Embryonic facial prominence (tissue), 1 donor: ENCODE data around the gene LRRC17.

ENCODE experiments used
- DNase-seq: peaks from one replicate; pipeline ENCODE4 v3.0.0-alpha.2; 2016; ENCODE audit errors: extremely low spot score

The LRRC17 gene

GRCh38 chr7:102912742-102913141 is at the start of gene LRRC17:
LRRC17 (plus strand) TSS chr7:102913000; CDS start chr7:102933914, 20,914 bp downstream.
- peak; percentile 81 for DNase-seq

DNA sequence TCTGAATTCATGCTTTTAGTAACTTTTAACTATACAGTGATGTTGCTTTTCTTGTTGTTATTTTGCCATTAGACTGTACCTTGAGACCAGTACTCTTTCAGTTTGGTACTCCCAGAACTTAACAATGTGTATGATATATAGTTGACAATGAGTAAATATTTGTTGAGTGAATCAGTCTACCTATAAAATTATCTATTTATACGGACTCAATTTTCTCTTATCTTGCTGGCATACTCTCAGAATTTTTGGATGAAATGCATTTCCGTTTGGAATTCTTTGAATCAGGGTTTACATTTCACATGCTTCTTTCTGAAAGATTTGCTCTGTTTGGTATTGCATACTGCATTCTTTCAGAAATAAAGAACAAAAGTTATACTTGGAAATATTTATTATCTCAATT is 47.8 kb upstream of the LRRC17 start:
- DNase-seq, result no peak

DNA sequence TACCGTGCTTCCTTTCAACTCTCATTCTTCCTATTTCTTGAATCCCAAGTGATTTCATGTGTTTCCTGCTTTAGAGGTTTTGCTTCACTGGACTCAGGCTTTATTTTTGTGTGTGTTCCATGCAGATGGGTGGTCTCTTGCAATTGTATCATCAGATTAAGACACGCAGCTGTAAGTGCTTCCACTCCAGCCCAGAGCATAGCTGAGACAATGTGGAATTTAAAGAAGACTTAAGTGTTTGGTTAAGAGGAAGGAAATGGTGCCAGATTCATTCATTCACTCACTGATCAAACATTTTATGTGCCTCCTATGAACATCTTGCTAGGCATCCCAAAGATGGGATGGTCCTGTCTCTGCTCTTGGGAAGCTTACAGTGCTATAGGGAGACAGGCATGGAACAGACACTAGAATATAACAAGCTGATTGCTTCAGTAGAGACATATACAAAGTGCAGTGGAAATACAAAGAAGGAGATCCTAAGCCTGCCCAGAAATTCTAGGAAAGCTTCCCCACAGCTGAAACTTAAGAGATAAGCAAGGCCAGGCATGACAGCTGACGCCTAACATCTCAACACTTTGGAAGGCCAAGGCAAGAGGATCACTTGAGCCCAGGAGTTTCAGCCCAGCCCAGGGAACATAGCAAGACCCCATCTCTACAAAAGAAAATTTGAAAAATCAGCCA is 46.1 kb upstream of the LRRC17 start:
- no peak for DNase-seq

DNA sequence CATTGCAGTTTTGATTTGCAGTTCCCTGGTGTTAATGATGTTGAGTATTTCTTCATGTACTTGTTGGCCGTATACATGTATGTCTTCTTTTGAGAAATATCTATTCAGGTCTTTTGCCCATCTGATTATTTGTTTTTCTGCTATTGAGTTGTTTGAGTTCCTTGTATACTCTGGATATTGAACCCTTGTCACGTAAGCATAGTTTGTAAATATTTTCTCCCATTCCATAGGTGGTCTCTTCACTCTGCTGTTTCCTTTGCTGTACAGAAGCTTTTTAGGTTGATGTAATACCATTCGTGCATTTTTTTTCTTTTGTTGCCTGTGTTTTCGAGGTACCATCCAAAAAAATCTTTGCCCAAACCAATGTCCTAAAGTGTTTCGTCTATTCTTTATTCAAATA is 43.6 kb upstream of the LRRC17 start:
- DNase-seq, result no peak

GRCh38 chr7:102872460-102872859 is 40.3 kb upstream of the LRRC17 start:
- DNase-seq, result no peak

GRCh38 chr7:102873470-102874165 is 39.2 kb upstream of the LRRC17 start:
- no peak for DNase-seq

DNA sequence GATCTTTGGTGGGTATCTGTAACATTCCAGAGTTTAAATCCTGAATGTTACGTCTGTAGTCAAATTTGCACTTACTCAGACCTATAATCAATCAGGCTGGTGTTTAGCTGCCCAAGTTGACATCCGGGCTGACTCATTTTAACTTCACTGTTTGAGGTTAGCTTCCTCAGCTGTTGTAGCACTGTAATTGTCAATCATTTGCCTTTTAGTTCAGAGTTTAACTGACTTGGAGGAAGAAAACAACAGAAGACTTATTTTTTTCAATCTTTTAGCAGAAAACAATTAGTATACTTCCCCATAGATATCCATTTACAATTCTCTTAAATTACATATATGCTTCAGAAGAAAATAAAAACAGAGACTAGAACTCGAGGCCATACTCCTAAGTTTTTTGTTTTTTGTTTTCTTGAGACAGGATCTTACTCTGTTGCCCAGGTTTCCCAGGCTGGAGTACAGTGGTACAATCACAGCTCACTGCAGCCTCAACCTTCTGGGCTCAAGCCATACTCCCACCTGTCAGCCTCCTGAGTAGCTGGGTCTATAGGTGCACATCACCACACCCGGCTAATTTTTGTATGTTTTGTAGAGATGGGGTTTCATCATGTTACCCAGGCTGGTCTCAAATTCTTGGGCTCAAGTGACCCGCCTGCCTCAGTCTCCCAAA is 38.5 kb upstream of the LRRC17 start:
- no peak for DNase-seq

GRCh38 chr7:102874966-102875365 is 37.8 kb upstream of the LRRC17 start:
- no peak for DNase-seq

GRCh38 chr7:102875700-102876295 is 37.0 kb upstream of the LRRC17 start:
- no peak for DNase-seq

DNA sequence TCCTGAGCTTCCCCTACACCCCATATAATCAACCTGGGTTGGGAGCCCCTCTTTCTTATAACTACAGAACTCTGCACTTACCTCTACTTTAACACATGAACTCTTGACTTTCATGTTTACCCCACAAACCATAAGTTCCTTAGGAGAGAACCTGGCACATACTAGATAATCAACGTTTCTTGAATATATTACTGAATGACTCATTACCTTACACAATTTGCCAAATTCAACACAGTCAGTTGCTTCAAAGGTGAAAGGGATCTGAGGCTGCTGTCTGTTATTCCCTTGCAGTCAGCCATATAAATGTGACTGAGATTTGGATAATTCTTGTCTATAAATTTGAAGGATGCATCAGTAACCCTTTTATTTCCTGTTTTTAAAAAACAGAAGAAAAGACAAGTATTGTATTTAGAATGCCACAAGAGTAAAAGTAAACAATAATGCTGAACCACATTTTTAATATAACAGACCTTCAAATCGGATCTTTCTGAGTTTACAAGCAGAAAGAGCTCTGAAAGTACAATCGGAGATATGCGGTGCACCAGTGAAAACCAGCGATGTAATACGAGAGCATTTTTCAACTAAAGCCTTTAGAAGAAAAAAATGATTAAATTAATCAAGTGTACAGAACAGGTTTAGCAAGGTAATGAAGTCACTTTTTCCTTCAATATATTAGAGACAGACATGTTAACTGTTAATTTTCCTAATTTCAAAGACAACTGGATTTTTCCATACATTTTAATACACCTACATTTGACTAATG is 29.5 kb upstream of the LRRC17 start:
- DNase-seq, result no peak

GRCh38 chr7:102888561-102889233 is 24.1 kb upstream of the LRRC17 start:
- no peak for DNase-seq

DNA sequence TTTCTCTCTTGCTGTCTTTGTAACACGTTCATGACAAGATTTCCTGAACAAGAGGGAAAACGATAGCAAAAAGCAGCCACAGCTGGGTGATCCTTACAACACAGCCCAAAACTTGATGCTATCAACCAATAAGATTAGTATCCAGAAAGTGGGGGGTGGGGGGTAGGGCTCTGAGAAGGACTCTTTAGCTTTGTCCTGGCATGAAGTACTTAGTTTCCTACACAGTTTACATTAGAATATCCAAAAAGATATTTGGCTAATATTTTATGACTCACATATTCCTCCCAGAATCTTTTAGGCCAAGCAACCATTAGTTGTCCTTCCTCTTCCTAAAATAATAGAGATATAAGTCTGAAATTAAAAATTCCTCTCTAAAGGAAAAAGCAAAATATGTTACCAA is 22.9 kb upstream of the LRRC17 start:
- no peak for DNase-seq

DNA sequence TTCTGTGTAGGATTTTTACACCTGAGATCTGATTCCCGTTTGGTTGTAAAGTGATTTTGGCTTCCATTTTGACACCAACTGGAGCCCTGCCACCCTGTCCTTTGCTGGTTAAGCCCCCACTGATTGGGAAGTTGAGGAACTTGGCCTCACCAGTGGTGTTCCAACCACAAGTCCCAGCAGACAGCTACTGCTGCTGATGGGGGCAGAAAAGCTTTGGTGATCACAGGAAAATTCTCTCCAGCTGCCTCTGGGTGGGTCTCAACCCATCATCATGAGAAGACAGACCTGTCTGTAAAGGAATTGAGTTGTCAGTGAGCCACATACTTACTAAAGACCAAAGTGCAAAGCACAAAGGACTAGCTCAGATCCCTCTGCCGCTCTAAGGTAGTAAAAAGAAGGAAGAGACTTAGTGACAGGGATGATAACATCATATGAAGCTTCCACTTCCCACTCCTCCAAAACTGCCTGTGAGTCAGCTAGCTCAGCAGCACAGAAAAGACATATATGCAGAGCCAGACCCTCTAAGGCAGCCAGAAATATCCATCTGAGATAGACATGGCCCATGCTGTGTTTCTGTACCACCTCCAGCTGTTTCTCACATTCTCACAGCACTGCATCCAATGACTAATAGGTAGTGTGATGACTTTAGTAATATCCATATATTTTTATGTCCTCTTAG is 22.4 kb upstream of the LRRC17 start:
- DNase-seq, result no peak

- no peak for DNase-seq
Observed at GRCh38 chr7:102890971-102891692, 21.7 kb upstream of the LRRC17 start.

DNA sequence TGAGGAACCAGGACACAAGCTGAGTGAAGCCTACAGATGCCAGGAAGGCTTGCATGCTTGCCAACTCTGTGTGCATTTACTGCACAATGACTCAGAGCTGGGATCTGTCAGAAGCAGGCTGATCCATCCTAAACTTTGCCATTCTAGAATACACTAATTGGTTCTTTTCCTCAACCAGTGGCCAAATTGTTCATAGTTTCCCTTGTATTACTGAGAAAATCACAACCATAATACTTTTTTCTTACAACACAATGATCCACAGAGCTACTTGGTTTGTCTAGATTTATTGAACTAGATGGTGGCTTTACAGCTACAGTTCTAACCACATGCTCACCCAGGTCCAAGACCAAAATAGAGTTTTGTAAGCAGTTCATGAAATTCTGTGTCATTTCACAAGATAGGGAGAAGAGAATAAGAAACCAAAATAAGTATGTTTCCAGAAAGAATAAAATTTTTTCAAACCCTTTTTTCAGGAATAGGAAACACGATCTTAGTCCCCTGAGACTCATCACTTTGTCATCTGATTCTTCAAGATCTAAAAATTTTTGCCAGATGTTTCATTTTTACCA is 21.0 kb upstream of the LRRC17 start:
- DNase-seq, result no peak

- DNase-seq, result no peak
Observed at GRCh38 chr7:102892631-102893278, 20.0 kb upstream of the LRRC17 start.

- DNase-seq, result no peak
Observed at GRCh38 chr7:102895602-102896001, 17.2 kb upstream of the LRRC17 start.

- DNase-seq, result no peak
Observed at GRCh38 chr7:102896585-102896984, 16.2 kb upstream of the LRRC17 start.

- DNase-seq, result no peak
Observed at GRCh38 chr7:102897211-102897631, 15.6 kb upstream of the LRRC17 start.
